ENCODE measurements around the gene CDRT4.
"Not testable (repeated sequence)": the region's sequence is repeated elsewhere in the genome, so short reads cannot be mapped to it uniquely, and the experiment has no call there.

The CDRT4 gene

DNA sequence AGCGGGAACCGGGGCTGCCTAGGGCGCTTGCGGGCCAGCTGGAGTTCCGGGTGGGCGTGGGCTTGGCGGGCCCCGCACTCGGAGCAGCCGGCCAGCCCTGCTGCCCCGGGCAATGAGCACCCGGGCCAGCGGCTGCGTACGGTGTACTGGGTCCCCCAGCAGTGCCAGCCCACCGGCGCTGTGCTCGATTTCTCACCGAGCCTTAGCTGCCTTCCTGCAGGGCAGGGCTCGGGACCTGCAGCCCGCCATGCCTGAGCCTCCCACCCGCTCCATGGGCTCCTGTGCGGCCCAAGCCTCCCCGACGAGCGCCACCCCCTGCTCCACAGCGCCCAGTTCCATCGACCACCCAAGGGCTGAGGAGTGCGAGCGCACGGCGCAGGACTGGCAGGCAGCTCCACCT, 38.3 kb upstream of the CDRT4 start:
- H3K27me3 ChIP-seq (ENCODE audit: control insufficient read depth, insufficient read depth, low read length); H3K36me3 ChIP-seq (ENCODE audit: control insufficient read depth, insufficient read depth, low read length); H3K9ac ChIP-seq (ENCODE audit: low read depth, low read length); H3K9me3 ChIP-seq (ENCODE audit: control insufficient read depth, insufficient read depth, low read length); H3K4me3 ChIP-seq (ENCODE audit: low read depth, low read length); H3K4me1 ChIP-seq (ENCODE audit: control insufficient read depth, insufficient read depth, low read length): not testable (repeated sequence)

DNA sequence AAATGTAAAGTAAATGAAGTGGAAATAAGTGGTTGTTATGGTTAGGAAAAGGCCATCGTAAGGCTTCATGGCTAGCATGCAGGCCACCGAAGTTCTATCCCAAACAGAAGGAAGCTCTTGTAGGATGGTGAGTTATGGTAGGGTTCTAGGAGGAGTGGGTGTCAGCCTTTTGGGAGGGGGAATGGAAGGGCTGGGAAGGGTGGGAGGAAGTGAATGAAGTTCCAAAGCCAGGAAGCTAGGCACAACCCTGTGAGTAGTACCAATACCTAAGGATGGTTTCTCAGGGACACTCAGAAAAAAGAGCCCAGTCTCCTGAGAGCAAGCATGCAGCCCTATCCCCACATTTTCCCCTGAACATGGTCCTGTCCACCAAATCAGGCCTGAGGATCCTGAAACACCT, 36.3 kb upstream of the CDRT4 start:
- H3K4me1 ChIP-seq (ENCODE audit: control insufficient read depth, insufficient read depth, low read length): no peaks in the 10 kb centered on the region
- H3K9ac ChIP-seq (ENCODE audit: low read depth, low read length): no peak overlapping the region
- no peak overlapping the region for H3K4me3 ChIP-seq (ENCODE audit: low read depth, low read length)
- no peaks in the 10 kb centered on the region for H3K9me3 ChIP-seq (ENCODE audit: control insufficient read depth, insufficient read depth, low read length)
- H3K36me3 ChIP-seq (ENCODE audit: control insufficient read depth, insufficient read depth, low read length): peaks cover 9% of the 10 kb centered on the region
- no peaks in the 10 kb centered on the region for H3K27me3 ChIP-seq (ENCODE audit: control insufficient read depth, insufficient read depth, low read length)

DNA sequence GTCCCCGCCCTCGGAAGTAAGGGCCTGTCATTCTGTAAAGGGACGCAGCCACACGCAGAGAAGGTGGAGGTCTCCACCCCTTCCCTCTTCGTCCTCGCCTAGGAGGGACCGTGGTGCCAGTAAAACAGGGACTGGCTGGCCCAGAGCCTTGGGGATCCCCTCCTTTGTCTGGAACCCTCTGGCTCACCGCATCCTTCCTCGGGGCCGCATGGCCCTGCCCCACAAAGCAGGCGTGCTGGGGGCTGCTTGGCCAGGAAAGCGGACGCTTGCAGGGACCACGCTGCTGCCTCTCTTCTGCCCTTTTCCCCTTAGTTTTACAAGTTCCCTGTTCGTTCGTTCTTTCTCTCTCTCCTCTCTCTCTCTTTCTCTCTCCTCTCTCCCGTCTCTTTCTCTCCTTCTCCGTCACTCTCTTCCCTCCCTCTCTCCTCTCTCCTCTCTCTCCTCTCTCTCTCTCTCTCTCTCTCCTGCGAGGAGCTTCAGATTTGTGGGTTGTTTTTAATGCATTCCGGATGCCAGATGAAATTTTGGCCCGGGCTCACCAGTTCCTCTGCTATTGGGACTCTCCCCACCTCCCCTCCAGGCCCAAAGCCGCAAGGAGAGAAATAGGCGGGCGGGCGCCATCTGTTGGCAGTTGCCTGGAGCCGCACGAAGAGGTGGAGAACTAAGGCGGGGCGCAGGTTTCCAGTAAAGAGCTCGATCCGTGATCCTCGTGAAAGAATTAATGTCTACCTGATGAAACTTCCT, 35.1 kb upstream of the CDRT4 start:
- H3K9ac ChIP-seq (ENCODE audit: low read depth, low read length): peak overlapping the region; percentile 20
- H3K4me1 ChIP-seq (ENCODE audit: control insufficient read depth, insufficient read depth, low read length): no peaks in the 10 kb centered on the region
- H3K27me3 ChIP-seq (ENCODE audit: control insufficient read depth, insufficient read depth, low read length): no peaks in the 10 kb centered on the region
- peaks cover 9% of the 10 kb centered on the region for H3K36me3 ChIP-seq (ENCODE audit: control insufficient read depth, insufficient read depth, low read length)
- no peaks in the 10 kb centered on the region for H3K9me3 ChIP-seq (ENCODE audit: control insufficient read depth, insufficient read depth, low read length)
- no peak overlapping the region for H3K4me3 ChIP-seq (ENCODE audit: low read depth, low read length)

DNA sequence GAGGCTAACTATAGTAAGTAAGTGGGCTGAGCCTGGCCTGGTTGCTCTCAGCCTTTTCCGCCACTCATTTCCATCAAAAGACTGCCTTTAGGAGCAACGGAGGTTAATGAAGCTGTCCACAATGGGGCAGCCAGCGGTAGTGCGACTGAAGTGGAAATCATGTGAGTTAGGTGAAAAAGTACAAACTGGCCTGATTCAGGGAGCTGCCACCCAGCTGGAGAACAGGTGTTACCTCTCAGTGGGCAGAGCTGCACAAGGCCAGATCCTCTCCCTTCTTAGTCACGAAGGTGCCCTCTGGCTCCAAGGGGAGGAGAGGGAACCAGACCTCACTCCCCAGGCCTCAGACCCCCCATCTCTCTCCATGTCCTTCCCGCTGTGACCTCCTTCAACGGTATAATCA, 34.4 kb upstream of the CDRT4 start:
- no peaks in the 10 kb centered on the region for H3K4me1 ChIP-seq (ENCODE audit: control insufficient read depth, insufficient read depth, low read length)
- no peak overlapping the region for H3K4me3 ChIP-seq (ENCODE audit: low read depth, low read length)
- H3K9ac ChIP-seq (ENCODE audit: low read depth, low read length): no peak overlapping the region
- no peaks in the 10 kb centered on the region for H3K9me3 ChIP-seq (ENCODE audit: control insufficient read depth, insufficient read depth, low read length)
- peaks cover 9% of the 10 kb centered on the region for H3K36me3 ChIP-seq (ENCODE audit: control insufficient read depth, insufficient read depth, low read length)
- no peaks in the 10 kb centered on the region for H3K27me3 ChIP-seq (ENCODE audit: control insufficient read depth, insufficient read depth, low read length)

DNA sequence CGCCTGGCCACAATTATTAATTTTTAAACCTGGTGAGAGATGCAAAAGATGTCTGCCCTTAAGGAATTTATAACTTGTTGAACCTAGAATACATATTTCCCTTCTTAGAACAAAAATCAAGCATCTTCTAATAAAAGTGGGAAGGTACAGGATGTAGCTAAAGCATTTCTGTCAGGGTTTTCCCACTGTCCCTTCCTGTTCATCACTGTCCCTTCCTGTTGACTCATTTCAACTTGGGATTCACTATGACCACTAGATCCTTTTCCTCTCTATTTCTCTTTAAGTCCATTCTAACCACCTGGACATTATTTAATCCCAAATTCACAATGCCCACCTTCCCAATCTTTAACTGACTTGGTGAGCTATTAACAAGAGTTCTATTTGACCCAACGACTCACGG, 33.9 kb upstream of the CDRT4 start:
- Histone ChIP-seq H3K9ac (ENCODE audit: low read depth, low read length) (no peak overlapping the region), H3K9me3 (ENCODE audit: control insufficient read depth, insufficient read depth, low read length) (no peaks in the 10 kb centered on the region), H3K4me3 (ENCODE audit: low read depth, low read length) (no peak overlapping the region), H3K4me1 (ENCODE audit: control insufficient read depth, insufficient read depth, low read length) (no peaks in the 10 kb centered on the region), H3K36me3 (ENCODE audit: control insufficient read depth, insufficient read depth, low read length) (peaks cover 9% of the 10 kb centered on the region), H3K27me3 (ENCODE audit: control insufficient read depth, insufficient read depth, low read length) (no peaks in the 10 kb centered on the region)

DNA sequence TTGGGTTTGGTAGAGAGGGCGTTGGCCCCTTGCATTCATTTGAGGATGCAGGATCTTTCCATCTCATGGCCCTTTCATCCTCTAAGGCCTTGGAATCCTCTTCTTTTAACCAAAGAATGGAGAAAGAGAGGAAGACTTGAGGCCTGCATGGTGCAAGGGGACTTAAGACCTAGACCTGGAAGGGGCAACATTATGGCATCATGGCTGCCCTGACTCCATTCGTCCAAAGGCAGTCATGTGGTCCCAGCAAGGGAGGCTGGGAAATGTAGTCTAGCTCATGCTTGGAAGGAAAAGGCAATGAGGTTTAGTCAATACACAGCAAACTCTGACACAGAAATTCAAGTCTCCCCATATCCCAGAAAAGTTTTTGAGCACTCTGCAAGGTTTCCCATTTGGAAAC, 30.7 kb upstream of the CDRT4 start:
- no peak overlapping the region for H3K9ac ChIP-seq (ENCODE audit: low read depth, low read length)

DNA sequence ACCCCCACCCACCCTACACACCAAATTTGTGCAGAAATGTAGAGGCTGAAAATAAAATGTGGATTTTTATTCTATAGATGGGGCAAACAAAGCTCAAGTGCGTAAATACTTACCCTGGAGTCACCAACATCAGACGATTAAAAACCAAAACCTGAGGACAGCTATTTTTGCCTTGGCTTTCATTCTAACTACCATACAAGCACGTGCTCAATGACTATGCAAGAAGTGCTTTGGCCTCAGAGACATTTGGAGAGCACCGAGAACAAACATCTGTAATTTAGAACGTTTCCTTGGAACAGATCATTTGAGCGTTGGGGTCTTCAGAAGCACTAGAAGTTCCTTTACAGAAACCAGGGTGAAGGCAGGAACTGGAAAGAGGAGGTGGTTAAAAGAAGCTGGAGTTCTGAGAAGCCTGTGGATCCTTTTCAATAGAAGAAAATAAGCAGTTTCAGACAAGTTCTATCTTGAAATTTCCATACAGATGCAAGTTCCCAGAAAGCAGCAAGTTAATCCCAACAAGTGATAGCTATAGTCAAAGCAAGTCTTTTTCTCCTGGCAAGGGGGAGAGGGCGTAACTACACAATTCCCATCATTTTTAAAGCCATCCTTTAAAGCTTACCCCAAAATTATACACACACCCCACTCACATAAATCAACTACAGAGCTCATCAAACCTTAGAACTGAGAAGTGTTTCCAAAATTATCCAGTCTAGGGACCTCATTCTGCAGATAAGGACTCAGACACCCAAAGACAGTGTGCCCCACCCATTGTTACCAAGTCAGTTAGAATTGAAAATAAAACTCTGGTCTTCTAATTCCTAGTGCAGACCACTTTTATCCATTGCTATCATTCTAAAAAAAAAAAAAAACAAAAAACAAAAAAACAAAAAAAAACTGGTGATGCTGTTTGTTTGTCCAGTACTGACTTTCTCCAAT, 29.6 kb upstream of the CDRT4 start:
- Histone ChIP-seq H3K9me3 (ENCODE audit: control insufficient read depth, insufficient read depth, low read length) (no peaks in the 10 kb centered on the region), H3K36me3 (ENCODE audit: control insufficient read depth, insufficient read depth, low read length) (peaks cover 13% of the 10 kb centered on the region), H3K4me1 (ENCODE audit: control insufficient read depth, insufficient read depth, low read length) (no peaks in the 10 kb centered on the region), H3K4me3 (ENCODE audit: low read depth, low read length) (no peak overlapping the region), H3K27me3 (ENCODE audit: control insufficient read depth, insufficient read depth, low read length) (no peaks in the 10 kb centered on the region), H3K9ac (ENCODE audit: low read depth, low read length) (no peak overlapping the region)

More for the DNA sequence above, 30.7 kb upstream of the CDRT4 start:
- peaks cover 9% of the 10 kb centered on the region for H3K36me3 ChIP-seq (ENCODE audit: control insufficient read depth, insufficient read depth, low read length)
- no peaks in the 10 kb centered on the region for H3K27me3 ChIP-seq (ENCODE audit: control insufficient read depth, insufficient read depth, low read length)
- no peaks in the 10 kb centered on the region for H3K4me1 ChIP-seq (ENCODE audit: control insufficient read depth, insufficient read depth, low read length)
- no peaks in the 10 kb centered on the region for H3K9me3 ChIP-seq (ENCODE audit: control insufficient read depth, insufficient read depth, low read length)
- H3K4me3 ChIP-seq (ENCODE audit: low read depth, low read length): no peak overlapping the region

DNA sequence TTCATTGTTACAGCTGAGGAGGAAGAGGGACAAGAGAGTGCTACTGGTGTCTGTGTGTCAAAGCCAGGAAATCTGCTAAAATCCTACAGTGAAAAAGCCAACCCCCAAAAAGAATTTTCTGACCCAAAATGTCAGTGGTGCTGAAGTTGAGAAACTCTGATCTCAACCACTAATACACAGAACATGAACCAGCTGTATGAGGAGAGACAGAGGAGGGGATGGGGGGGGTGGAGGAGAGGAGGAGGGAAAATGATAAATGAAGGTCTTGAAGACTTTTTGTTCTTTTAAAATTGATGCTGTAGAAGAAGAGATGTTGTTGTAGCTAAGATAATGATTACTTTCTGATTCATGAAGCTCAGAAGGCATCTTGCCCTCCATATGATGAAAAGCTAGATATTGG, 27.4 kb upstream of the CDRT4 start:
- Histone ChIP-seq H3K4me1 (ENCODE audit: control insufficient read depth, insufficient read depth, low read length) (no peaks in the 10 kb centered on the region), H3K9ac (ENCODE audit: low read depth, low read length) (no peak overlapping the region), H3K4me3 (ENCODE audit: low read depth, low read length) (no peak overlapping the region), H3K36me3 (ENCODE audit: control insufficient read depth, insufficient read depth, low read length) (peaks cover 4% of the 10 kb centered on the region), H3K9me3 (ENCODE audit: control insufficient read depth, insufficient read depth, low read length) (no peaks in the 10 kb centered on the region), H3K27me3 (ENCODE audit: control insufficient read depth, insufficient read depth, low read length) (no peaks in the 10 kb centered on the region)

DNA sequence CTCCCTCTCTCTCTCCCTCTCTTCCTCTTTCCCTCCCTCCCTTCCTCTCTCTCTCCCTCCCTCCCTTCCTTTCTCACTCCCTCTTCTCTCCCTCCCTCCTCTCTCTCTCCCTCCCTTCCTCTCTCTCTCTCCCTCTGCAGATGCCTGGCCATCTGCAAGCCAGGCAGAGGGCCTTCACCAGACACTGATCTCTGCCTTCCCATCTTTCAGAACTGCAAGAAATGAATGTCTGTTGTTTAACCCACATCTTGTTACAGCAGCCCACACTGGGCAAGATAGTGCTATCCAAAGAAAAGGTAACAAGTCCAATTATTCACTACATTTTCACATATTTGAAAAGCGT, 26.2 kb upstream of the CDRT4 start:
- Histone ChIP-seq H3K4me3 (ENCODE audit: low read depth, low read length) (no peak overlapping the region), H3K27me3 (ENCODE audit: control insufficient read depth, insufficient read depth, low read length) (no peaks in the 10 kb centered on the region), H3K9ac (ENCODE audit: low read depth, low read length) (no peak overlapping the region)

DNA sequence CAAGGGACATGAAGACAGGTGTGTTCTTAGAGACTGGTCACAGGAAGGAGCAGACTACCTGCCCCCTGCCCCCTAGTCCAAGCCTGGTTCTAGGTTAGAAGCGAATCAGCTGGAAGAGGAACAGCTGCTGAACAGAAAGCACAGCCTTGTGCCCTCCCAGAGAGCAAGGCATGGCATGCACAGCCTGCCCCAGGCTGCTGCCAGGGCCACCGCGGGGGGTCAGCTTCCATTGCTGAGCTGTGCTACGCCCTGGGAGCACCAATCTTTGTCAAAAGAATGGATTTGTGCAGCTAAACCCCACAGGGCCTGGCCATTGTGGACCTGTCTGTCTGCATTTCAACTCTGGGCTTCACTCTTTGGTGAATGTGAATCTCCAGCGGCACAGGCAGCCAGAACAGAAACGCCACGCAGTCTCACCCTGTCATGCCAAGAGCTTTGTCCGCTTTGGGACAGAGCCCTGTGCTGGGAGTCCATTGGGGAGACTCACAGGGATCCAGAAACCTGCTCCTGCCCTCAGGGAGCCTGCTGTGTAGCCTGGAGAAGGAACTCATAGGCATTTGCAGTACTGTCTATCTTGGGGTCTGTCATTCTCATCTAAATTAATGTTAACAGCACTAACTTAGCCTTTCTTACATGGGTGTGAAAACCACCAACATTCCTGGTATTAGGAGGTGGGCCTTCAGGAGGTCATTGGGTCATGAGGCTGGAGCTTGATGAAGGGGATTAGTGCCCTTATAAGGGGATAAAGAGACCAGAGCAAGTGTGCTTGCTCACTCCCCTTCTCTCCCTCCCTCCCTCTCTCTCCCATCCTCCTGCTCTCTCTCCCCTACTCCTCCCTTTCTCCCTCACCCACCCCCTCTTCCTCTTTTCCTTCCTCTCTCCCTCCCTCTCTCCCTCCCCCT, 25.6 kb upstream of the CDRT4 start:
- Histone ChIP-seq H3K4me1 (ENCODE audit: control insufficient read depth, insufficient read depth, low read length) (no peaks in the 10 kb centered on the region), H3K36me3 (ENCODE audit: control insufficient read depth, insufficient read depth, low read length) (peaks cover 4% of the 10 kb centered on the region), H3K9me3 (ENCODE audit: control insufficient read depth, insufficient read depth, low read length) (no peaks in the 10 kb centered on the region), H3K4me3 (ENCODE audit: low read depth, low read length) (no peak overlapping the region), H3K9ac (ENCODE audit: low read depth, low read length) (no peak overlapping the region), H3K27me3 (ENCODE audit: control insufficient read depth, insufficient read depth, low read length) (no peaks in the 10 kb centered on the region)

More for the DNA sequence above, 26.2 kb upstream of the CDRT4 start:
- peaks cover 4% of the 10 kb centered on the region for H3K36me3 ChIP-seq (ENCODE audit: control insufficient read depth, insufficient read depth, low read length)
- no peaks in the 10 kb centered on the region for H3K9me3 ChIP-seq (ENCODE audit: control insufficient read depth, insufficient read depth, low read length)
- no peaks in the 10 kb centered on the region for H3K4me1 ChIP-seq (ENCODE audit: control insufficient read depth, insufficient read depth, low read length)

DNA sequence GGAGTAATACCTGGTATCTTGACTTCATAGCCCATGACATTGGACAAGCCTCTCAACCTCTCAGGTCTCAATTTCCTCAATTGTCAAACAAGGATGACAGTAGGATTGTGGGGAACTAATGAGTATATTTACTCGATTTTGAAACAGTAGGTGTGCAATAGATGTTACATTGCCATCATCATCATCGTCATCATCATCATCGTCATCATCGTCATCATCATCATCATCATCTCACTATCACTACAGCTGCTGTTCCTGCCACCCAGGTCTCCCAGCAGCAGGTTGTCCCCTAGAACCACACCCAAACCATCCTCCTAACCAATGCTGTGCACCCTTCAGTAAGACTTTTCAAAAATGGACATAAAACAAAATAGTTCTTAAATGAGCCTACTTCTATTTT, 24.8 kb upstream of the CDRT4 start:
- Histone ChIP-seq H3K9ac (ENCODE audit: low read depth, low read length) (no peak overlapping the region), H3K9me3 (ENCODE audit: control insufficient read depth, insufficient read depth, low read length) (no peaks in the 10 kb centered on the region), H3K36me3 (ENCODE audit: control insufficient read depth, insufficient read depth, low read length) (peaks cover 4% of the 10 kb centered on the region)

More for the DNA sequence above, 24.8 kb upstream of the CDRT4 start:
- Histone ChIP-seq H3K4me1 (ENCODE audit: control insufficient read depth, insufficient read depth, low read length) (no peaks in the 10 kb centered on the region), H3K27me3 (ENCODE audit: control insufficient read depth, insufficient read depth, low read length) (no peaks in the 10 kb centered on the region), H3K4me3 (ENCODE audit: low read depth, low read length) (no peak overlapping the region)

Measured in iPS-15b (cell line).